Heart right ventricle (tissue), 16 donors: ENCODE measurements around the gene POLR1F. TPM values are rescaled to one million over a fixed set of nuclear protein-coding genes. Genes with fewer than 3 reads are reported as not detected.

ENCODE experiments used
- ATAC-seq, 8 donors: fragments of 200-7000 bp; cut with Tn5 transposase; one replicate each; pipeline ENCODE4 v1.9.1; 2020; ENCODE audit warnings: mild to moderate bottlenecking in 8 of 8, moderate library complexity in 8 of 8, moderate number of reproducible peaks in 1 of 8
- DNase-seq, 2 donors: peaks; one replicate each; pipeline ENCODE4 v3.0.0-alpha.2; 2020
- H3K27ac ChIP-seq, 10 donors: fragments of 200-600 bp; sonication (generic) in 2 of 10; one replicate each; pipeline versions ENCODE4 v1.5.0 to v1.8.0; 2020 to 2022; ENCODE audit warnings: mild to moderate bottlenecking in 3 of 10
- H3K27me3 ChIP-seq, 7 donors: fragments of 200-600 bp; one replicate each; pipeline ENCODE4 v1.8.0; 2021 to 2022; ENCODE audit warnings: mild to moderate bottlenecking in 2 of 7
- H3K36me3 ChIP-seq, 9 donors: fragments of 200-600 bp; sonication (generic) in 1 of 9; one replicate each; pipeline versions ENCODE4 v1.5.0 to v1.8.0; 2020 to 2022; ENCODE audit warnings: mild to moderate bottlenecking in 2 of 9
- H3K4me1 ChIP-seq, 9 donors: fragments of 200-600 bp; sonication (generic) in 1 of 9; one replicate each; pipeline versions ENCODE4 v1.5.0 to v1.8.0; 2020 to 2022; ENCODE audit warnings: mild to moderate bottlenecking in 4 of 9
- H3K4me3 ChIP-seq, 10 donors: fragments of 200-600 bp; sonication (generic) in 2 of 10; one replicate each; pipeline versions ENCODE4 v1.5.0 to v1.8.0; 2020 to 2022; ENCODE audit warnings: mild to moderate bottlenecking in 7 of 10, moderate library complexity in 2 of 10
- H3K9me3 ChIP-seq, 11 donors: fragments of 200-600 bp in 10 of 11; sonication (generic) in 2 of 11; one replicate each; pipeline versions ENCODE4 v1.5.0 to v1.8.0; 2013 to 2022; ENCODE audit warnings: mild to moderate bottlenecking in 2 of 11, control low read depth in 1 of 11, moderate library complexity in 1 of 11
- WGBS, 2 donors: extraction: QIAGEN DNeasy Blood & Tissue Kit; methylation state at CpG; one replicate each; pipeline ENCODE4 v1.1.7; 2013; ENCODE audit warnings: inconsistent platforms in 1 of 2; 5-methylcytosine and 5-hydroxymethylcytosine counted together
- intact Hi-C, 10 donors: fragments of 100-400 bp; cut with DNase I; formaldehyde crosslinking; loops; one replicate each; pipeline versions ENCODE4 v1.11.1 to v1.14.2; 2022
- polyA plus RNA-seq, 2 donors: library from polyadenylated mRNA; stranded (reverse); fragments of 200-250 nt; gene quantifications; one replicate each; pipeline ENCODE4 v1.2.3, GENCODE V29; 2013
- total RNA-seq, 10 donors: library from RNA; stranded (reverse); fragmentation: NEBNext Ultra II Directional in 3 of 10; extraction: Animal tissue kit (Norgen Biotek cat#: 25700) in 3 of 10; gene quantifications; one replicate each; pipeline versions ENCODE4 v1.2.1 to v1.2.4, GENCODE V29; 2021 to 2023
- TF ChIP-seq, protein P1 (sequence below), 9 donors: fragments of 200-600 bp; sonication (generic) in 2 of 9; IDR thresholded peaks; one replicate each; pipeline versions ENCODE4 v1.5.0 to v1.8.0; 2021 to 2022; ENCODE audit warnings: antibody characterized with exemption in 9 of 9, mild to moderate bottlenecking in 5 of 9, moderate library complexity in 1 of 9
- donor health status: Arrhythmogenic right ventricular cardiomyopathy.
- donor health status: ischemic (EF 13 %, LVEDD 7.1; RV severe dilation, severe dysfunction).
- donor health status: healthy with polysubstance abuse.
- donor health status: DM: no; HTN: yes; CAD: no.
- donor health status: DM: no; HTN: no; CAD: no.
- donor health status: ischemic (EF 25% LVEDD 6.9; RV normal size, moderate dysfunction).
- donor health status: ischemic (EF 25% LVEDD 5.7; RV mildly dilated, moderate dysfunction).
- donor health status: healthy.
- donor health status: DM: yes; HTN: yes; CAD: no.
- donor health status: Ischemic cardiomyopathy.
- donor health status: ischemic (EF 35%, LVEDD 5.7; RV mildly dilated, moderate dysfunction).
- donor health status: nonischemic (EF 11% LVEDD 7.7; RV severe dilation, severe dysfunction).
- donor health status: DM: yes; HTN: yes; CAD: no.
- donor health status: PGD.
- donor health status: ischemic (EF 29% LVEDD 5.4; RV normal size, mild dysfunction).
- donor health status: nonischemic (EF 23%, LVEDD 6.1; RV moderate dilation, normal function).

POLR1F gene
- total and polyA plus RNA-seq, 12 donors: 5.1 to 10.9 (median 8.4) TPM

GRCh38 chr7:19705663-19706062 is 3.2 kb downstream of the POLR1F start:
- TF ChIP-seq, protein P1, sequence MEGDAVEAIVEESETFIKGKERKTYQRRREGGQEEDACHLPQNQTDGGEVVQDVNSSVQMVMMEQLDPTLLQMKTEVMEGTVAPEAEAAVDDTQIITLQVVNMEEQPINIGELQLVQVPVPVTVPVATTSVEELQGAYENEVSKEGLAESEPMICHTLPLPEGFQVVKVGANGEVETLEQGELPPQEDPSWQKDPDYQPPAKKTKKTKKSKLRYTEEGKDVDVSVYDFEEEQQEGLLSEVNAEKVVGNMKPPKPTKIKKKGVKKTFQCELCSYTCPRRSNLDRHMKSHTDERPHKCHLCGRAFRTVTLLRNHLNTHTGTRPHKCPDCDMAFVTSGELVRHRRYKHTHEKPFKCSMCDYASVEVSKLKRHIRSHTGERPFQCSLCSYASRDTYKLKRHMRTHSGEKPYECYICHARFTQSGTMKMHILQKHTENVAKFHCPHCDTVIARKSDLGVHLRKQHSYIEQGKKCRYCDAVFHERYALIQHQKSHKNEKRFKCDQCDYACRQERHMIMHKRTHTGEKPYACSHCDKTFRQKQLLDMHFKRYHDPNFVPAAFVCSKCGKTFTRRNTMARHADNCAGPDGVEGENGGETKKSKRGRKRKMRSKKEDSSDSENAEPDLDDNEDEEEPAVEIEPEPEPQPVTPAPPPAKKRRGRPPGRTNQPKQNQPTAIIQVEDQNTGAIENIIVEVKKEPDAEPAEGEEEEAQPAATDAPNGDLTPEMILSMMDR (IDR thresholded peaks at IDR 0.05): no peak
- Histone ChIP-seq H3K36me3 (peaks cover 0 to 37% (median 0%) of the 10 kb centered on the region in 9 donors), H3K27me3 (no peaks in the 10 kb centered on the region), H3K9me3 (peaks cover 0 to 6% (median 0%) of the 10 kb centered on the region in 11 donors), H3K4me3 (no peak overlapping the region), H3K4me1 (peaks cover 5 to 29% (median 18%) of the 10 kb centered on the region in 9 donors), H3K27ac (no peak overlapping the region)
- ATAC-seq (no peak), DNase-seq (no peak)
- WGBS, 2 donors: 85 to 89% methylated on average over 2 of the region's 2 CpGs
- intact Hi-C loops: no loop called here

DNA sequence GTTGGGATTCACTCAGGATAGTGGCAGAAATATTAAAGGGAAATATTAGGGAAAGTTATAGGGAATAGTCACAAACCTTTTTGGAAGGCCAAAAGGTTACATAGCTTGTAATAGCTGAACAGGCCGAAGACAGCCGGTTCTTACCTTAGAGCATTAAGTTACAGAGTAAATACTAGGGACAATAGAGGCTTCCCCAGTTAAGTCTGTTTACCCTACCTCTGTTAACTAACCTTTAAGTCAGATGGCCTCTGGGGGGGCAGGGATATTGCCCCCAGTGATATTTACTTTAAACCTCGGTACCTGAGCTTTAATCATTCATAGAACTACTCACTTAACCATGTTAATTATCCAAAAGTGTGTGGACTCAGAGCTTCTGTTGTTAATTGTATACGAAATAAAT is 7.4 kb downstream of the POLR1F start:
- Histone ChIP-seq H3K4me1 (peaks cover 0 to 5% (median 0%) of the 10 kb centered on the region in 9 donors), H3K27me3 (no peaks in the 10 kb centered on the region), H3K4me3 (no peak overlapping the region), H3K36me3 (peaks cover 0 to 69% (median 8%) of the 10 kb centered on the region in 9 donors), H3K9me3 (peaks cover 0 to 6% (median 0%) of the 10 kb centered on the region in 11 donors), H3K27ac (no peak overlapping the region)
- DNase-seq (no peak), ATAC-seq (no peak)
- TF ChIP-seq, protein P1 (IDR thresholded peaks at IDR 0.05): no peak
- intact Hi-C loops: no loop called here
- WGBS, 2 donors: 88 to 96% methylated on average over 4 of the region's 4 CpGs

- H3K9me3 ChIP-seq: peaks cover 0 to 6% (median 0%) of the 10 kb centered on the region in 11 donors
- 95 to 99% methylated on average over 3 of the region's 3 CpGs for WGBS, 2 donors
- H3K27ac ChIP-seq: no peak overlapping the region
- ATAC-seq (no peak), DNase-seq (no peak)
- H3K36me3 ChIP-seq: peaks cover 0 to 75% (median 8%) of the 10 kb centered on the region in 9 donors
- H3K4me3 ChIP-seq: no peak overlapping the region
- intact Hi-C loops: no loop called here
- TF ChIP-seq, protein P1 (IDR thresholded peaks at IDR 0.05): no peak
- no peaks in the 10 kb centered on the region for H3K27me3 ChIP-seq
- no peaks in the 10 kb centered on the region for H3K4me1 ChIP-seq
Observed at GRCh38 chr7:19700936-19701335, 7.9 kb downstream of the POLR1F start.

GRCh38 chr7:19698331-19698730 is 10.5 kb downstream of the POLR1F start:
- intact Hi-C loops: no loop called here
- 89 to 98% methylated on average over 3 of the region's 3 CpGs for WGBS, 2 donors

More at GRCh38 chr7:19698331-19698730, 10.5 kb downstream of the POLR1F start:
- Histone ChIP-seq H3K4me1 (no peaks in the 10 kb centered on the region), H3K27me3 (no peaks in the 10 kb centered on the region), H3K27ac (no peak overlapping the region), H3K4me3 (no peak overlapping the region), H3K9me3 (peaks cover 0 to 6% (median 0%) of the 10 kb centered on the region in 11 donors), H3K36me3 (peaks cover 0 to 73% (median 8%) of the 10 kb centered on the region in 9 donors)
- DNase-seq (no peak), ATAC-seq (no peak)
- TF ChIP-seq, protein P1 (IDR thresholded peaks at IDR 0.05): no peak
